DOHH2 (cell line): Measurements from ENCODE around the gene CD8B.
"Not testable (repeated sequence)": the region's sequence is repeated elsewhere in the genome, so short reads cannot be mapped to it uniquely, and the experiment has no call there.

Experiments used
- EZH2phosphoT487 ChIP-seq: fragments of 200-600 bp; sonication (generic); IDR thresholded peaks from 2 replicates; pipeline ENCODE4 v1.6.1; 2017; ENCODE audit warnings: borderline replicate concordance, mild to moderate bottlenecking, antibody characterized with exemption, low read length, moderate library complexity, mixed read lengths
- TF ChIP-seq, protein P1 (sequence below): fragments of 200-600 bp; sonication (generic); IDR thresholded peaks from one replicate; pipeline ENCODE4 v1.5.1; 2014; ENCODE audit warnings: antibody characterized with exemption, mild to moderate bottlenecking, low read depth, low read length; ENCODE audit not compliant: poor library complexity, severe bottlenecking

- TF ChIP-seq, protein P1, sequence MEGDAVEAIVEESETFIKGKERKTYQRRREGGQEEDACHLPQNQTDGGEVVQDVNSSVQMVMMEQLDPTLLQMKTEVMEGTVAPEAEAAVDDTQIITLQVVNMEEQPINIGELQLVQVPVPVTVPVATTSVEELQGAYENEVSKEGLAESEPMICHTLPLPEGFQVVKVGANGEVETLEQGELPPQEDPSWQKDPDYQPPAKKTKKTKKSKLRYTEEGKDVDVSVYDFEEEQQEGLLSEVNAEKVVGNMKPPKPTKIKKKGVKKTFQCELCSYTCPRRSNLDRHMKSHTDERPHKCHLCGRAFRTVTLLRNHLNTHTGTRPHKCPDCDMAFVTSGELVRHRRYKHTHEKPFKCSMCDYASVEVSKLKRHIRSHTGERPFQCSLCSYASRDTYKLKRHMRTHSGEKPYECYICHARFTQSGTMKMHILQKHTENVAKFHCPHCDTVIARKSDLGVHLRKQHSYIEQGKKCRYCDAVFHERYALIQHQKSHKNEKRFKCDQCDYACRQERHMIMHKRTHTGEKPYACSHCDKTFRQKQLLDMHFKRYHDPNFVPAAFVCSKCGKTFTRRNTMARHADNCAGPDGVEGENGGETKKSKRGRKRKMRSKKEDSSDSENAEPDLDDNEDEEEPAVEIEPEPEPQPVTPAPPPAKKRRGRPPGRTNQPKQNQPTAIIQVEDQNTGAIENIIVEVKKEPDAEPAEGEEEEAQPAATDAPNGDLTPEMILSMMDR: not testable (repeated sequence)
- TF ChIP-seq EZH2phosphoT487: not testable (repeated sequence)
Observed at GRCh38 chr2:86868895-86869468, 7.3 kb upstream of the CD8B start.
